HTR-8/SVneo (cell line): ENCODE results near the gene CST3.
"Not testable (repeated sequence)": the region's sequence is repeated elsewhere in the genome, so short reads cannot be mapped to it uniquely, and the experiment has no call there.

Experiments used
- DNase-seq: peaks from one replicate; pipeline ENCODE4 v3.0.0; 2011; ENCODE audit warnings: low spot score, mixed read lengths; ENCODE audit not compliant: insufficient read length
- FAIRE-seq: peaks from 2 replicates; lab custom pipeline; 2011; peaks lifted over from hg19 to GRCh38; lab: Jason Lieb, UNC

The CST3 gene

DNA sequence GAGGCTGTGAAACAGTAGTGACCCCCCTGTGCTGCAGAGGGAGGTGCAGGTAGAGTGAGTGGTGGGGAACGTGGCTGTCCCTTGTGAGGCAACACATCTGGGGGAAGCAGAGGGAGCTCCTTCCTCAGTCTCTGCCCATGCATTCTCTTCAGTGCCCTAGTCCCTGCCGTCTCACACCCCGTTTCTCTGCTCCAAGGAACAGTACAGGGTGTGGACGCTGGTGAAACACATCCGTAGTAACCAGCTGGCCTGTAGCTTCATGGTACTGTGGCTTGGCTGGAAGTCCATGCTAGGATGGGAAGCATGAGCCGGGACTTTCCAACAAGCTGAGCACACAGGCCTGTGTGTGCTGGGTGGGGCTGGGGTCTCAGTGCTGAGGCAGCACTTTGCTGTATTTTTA is 25.4 kb upstream of the CST3 start:
- no peak for DNase-seq
- FAIRE-seq = no peak

DNA sequence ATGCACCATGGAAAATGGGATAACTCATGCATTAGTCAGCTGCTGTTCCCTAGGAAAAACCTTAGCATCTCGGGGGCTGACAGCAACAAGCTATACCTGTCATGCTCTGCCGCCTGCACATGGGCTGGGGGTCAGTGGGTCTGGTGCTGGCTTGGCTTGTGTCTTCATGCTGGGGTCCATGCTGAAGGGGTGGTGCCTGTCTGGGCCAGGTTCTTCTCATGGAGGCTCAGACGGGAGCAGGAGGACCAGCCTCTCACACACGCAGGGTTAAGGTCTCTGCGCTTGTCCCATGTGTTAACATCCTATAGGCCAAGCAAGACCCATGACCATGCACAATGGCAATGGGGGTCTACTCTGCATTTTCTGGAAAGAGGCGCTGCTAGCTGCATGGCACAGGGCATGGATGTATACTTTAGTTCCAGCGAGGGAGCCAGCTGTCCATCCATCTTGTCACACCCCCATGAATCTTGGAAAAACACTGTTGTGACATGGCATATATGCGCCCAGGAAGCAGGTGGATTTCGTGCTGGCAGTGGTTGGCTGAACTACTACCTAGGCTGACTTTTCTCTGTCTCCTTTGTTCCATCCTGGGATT is 24.6 kb upstream of the CST3 start:
- DNase-seq = no peak
- no peak for FAIRE-seq

DNA sequence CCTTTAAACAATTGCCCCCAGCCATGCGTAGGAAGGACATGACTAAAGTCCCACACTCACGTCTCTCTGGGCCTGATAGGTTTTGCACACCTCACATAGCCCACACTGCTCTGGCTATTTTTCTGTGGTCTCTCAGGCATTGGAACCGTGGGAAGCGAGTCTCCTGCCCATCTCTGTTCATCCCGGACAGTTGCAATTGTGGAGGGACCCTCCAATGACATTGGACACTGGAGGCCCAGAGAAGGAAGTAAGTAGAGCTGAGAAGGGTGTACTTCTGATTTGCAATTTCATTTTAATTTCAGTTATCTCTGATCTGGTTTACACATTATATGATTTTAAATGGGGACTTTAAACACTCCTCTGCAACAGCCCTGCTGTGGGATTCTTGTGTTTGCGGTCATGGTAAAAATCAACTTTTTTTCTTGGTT is 23.3 kb upstream of the CST3 start:
- FAIRE-seq (no peak), DNase-seq (no peak)

DNA sequence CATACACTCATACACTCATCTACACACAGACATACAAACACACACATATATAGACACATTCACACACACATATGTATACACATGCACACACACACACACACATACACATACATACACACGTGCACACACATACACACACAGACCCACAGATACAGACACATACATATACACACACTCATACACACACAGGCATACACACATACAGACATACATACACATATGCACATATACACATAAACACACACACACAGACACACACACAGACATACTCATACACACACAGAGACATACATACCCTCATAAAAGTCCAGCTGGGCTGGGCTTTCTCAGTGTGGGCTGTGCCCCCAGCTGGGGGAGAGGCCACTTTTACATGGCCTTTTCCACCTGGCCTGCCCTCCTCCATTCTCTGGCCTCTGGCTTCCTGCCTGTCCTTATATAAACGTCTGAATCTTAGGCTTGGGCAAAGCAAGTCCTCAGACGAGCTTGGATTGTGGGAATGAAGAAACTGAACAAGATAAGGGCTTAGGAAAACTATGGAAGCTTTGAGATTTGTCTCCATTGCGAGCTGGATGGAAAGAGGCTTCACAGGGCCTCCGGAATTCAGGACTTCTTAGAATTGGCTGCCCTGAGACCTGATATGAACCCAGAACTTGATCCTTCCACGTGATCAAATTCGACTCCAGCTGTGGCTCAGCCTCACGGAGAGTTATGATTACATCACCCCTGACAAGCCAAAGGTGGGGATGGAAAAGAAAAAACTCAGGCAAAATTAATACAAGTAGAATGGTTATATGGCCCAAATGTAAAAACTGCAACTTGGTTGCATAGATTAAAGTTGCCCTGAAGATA is 22.5 kb upstream of the CST3 start:
- peak; percentile 83 for FAIRE-seq
- no peak for DNase-seq

DNA sequence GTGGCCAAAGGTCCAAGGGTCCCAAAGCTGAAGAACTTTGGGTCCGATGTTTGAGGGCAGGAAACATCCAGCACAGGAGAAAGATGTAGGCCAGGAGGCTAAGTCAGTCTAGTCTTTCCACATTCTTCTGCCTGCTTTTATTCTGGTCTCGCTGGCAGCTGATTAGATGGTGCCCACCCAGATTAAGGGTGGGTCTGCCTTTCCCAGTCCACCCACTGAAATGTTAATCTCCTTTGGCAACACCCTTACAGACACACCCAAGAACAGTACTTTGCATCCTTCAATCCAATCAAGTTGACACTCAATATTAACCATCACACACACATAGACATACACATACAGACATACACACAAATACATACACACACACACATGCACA is 21.8 kb upstream of the CST3 start:
- DNase-seq, FAIRE-seq: not testable (repeated sequence)

DNA sequence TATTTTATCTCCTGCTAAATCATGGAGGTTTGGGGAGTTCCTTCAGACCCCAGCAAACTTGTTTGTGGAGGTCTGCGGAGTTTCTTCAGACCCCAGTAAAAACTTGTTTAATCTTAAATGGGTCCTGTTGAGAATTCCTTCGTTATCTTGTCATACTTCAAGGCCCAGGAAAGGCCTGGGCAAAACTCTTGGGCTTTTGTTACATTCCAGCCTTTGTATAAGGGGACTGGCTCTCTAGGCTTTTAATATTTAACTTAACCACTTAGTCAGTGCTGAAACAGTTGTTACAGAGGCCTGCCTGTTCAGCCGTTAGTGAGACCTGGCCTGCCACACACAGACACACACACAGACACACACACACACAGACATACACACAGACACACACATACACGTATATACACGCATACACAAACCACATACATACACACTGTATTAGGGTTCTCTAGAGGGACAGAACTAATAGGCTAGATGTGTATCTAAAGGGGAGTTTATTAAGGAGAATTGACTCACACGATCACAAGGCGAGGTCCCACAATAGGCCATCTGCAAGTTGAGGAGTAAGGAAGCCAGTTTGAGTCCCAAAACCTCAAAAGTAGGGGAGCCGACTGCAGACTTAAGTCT is 21.3 kb upstream of the CST3 start:
- no peak for DNase-seq
- peak; percentile 66 for FAIRE-seq

DNA sequence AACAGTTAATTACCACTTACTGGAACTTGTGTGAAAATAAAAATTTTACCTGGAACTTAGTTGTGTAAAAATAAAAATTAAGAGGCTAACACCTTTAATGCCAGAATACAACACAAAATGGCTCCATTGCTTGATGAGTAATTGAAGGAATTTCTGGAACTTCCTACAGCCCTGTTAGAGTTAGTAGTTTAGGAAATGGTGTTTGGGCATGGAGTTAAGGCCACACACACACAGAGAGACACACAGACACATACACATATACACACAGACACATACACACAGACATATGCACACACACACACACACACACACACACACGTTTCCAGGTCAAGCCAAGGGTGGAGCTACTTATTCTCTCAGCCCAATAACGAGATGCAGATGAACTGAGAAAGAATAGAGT is 20.6 kb upstream of the CST3 start:
- no peak for DNase-seq
- no peak for FAIRE-seq

DNA sequence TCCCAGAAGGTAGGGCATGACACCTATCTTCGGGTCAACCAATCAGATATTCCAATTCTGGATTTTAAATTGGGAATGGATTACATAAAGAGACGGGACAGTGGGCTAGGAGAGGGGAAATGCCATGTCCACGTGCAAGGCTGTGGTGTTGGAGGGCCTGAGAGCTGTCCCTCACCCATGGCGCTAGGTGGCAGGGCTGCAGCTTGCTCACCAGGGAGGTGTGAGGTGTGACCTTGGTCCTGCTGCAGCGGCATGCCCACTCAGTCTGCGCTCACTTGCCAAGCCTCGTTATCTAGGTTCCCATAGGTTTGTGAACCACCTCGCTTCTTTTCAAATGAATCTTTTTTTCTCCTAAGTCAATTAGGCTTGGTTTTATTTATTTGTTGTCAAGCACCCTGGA is 19.4 kb upstream of the CST3 start:
- FAIRE-seq = no peak
- no peak for DNase-seq

DNA sequence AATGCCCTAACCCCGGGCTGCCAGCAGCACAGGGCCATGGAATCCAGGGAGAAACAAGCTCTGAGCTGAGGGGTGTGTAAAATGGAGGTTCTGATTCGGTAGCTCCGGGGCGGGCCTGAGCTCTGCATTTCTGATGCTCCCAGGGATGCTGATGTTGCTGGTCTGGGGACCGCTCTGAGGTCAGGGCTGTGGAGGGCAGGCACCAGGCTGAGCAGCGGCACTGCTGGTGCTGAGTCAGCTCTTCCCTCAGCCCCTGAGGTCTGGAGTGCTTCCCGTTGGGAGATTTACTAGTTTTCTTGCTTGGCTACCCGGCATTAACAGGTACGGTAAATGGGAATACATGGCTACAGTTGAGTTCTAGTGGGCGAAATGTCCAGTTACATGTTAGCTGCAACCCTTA is 18.6 kb upstream of the CST3 start:
- FAIRE-seq (no peak), DNase-seq (no peak)

DNA sequence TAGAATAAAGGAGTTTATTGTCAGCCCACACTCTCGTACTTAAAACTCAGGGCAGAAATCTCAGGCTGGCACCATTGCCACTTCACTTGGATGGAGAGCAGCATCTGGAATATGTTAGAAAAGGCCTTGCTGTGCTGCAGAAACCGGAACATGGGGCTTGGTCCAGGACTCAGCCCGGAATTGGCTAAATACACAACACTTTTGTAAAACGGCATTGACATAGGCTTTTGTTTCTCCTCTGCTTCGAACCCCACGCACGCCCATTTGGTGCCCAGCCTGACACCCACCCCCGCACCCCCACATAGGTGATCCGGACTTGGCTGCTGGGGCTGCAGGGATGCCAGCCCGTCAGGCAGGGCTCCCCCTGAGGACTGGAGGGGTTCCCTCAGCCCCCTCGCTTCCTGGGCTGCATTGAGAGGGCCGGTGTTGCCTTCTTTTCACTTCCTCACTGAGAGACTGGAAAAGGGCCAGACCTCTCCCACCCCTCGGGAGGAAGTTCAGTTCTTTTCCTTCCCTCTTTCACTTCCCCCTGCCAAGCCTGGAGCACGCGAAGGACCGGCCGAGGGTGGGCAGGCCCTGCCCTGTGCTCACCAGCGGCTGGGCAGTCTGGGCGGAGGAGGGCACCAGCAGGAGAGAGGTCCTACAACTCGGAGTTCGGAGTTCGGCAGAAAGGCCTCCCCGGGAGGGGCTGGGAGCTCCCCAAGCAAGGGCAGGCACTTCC is 17.9 kb upstream of the CST3 start:
- DNase-seq (no peak), FAIRE-seq (no peak)

DNA sequence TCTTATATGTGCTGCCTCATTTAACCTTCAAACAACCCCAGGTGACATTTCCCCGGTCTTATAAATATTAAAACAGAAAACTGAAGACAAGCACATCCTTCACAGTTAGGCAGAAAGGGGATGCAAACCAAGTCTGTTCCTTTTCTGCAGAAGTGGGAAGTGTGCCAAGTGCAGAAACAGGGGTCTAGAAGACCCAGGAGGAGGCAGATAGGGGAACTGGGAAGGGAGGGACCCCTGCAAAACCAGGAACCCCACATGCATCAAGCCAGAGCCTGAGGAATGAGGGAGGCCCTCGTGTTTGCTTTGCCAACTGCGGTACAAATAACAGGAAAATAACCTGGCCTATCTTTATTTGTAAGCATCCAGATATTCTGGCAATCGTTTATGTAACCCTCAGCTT is 17.0 kb upstream of the CST3 start:
- no peak for FAIRE-seq
- DNase-seq = no peak

DNA sequence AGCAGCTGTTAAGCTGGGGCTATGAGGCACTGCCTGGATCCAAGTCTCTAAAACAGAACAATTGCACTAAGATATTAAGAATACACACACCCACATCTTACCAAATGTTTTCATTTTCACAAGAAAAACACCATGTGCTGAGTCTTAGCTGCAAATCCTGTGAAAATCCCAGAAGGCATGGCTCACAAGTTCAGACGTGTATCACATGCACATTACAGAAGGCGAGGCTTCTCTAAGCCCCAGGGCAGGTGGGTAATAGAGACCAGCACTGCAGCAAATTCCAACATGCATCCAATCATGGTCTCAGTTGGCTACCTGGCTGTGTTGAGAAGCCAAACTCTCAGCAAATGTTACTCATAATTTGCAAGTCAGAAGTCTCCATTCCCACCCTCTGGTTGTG is 16.2 kb upstream of the CST3 start:
- DNase-seq (no peak), FAIRE-seq (no peak)

DNA sequence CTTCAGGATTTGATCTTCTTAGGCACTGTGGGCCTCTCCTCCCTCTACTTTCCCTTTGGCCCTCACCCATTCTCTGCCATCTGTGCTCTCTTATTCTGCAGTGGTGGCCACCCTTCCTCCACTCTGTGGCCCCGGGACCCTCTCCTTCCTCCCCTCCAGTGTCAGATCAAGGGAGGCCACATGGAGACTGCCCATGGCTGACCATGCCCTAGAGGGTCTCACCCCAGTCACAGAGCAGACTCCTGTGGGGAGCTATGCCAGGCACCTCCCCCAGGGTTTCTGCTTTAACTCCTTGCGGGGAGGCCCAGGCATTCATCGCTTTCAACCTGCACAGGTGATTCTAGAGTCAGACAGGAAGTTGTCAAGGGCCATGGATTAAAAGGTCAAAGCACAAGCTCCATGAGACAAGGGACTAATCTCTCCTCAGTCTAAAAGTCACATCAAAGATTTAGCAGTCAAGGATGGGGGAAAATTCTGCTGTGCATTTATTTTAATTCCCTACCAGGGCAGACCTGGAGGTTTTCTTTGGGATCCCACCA is 15.7 kb upstream of the CST3 start:
- DNase-seq = no peak
- FAIRE-seq = no peak

DNA sequence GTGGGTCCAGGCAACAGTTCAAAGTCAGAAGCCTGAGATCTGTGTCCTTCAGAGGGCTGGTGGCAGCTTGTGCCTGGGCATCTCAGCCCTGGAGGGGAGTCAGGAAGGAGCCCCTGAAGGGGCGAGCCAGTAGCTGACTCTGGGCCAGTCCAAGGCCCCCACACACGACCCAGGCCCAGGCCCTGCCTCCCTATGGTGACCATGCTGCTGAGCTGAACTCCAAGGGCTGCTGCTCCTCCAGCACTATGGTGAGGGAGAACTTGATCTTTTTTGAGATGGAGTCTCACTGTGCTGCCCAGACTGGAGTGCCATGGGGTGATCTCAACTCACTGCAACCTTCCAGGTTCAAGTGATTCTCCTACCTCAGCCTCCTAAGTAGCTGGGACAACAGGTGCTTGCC is 15.2 kb upstream of the CST3 start:
- no peak for DNase-seq

DNA sequence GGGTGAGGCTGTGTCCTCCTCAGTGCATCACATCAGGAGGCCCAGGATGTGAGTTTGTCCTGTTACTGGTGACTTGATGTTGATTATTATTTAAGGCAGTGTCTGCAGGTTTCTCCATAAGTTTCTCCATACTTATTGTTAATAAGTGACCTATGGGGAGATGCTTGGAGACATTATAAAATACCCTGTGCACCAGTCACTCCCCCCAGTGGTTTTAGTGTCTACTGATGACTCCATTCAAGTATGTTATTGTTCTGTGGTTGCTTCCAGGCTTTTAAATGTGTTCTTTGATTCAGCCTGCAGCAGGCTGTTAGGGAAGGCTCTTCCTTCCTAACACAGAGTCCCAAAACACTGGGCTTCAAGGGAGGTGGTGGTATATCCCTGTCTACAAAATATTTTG is 14.6 kb upstream of the CST3 start:
- DNase-seq (no peak), FAIRE-seq (no peak)

More for the DNA sequence above, 15.2 kb upstream of the CST3 start:
- no peak for FAIRE-seq

DNA sequence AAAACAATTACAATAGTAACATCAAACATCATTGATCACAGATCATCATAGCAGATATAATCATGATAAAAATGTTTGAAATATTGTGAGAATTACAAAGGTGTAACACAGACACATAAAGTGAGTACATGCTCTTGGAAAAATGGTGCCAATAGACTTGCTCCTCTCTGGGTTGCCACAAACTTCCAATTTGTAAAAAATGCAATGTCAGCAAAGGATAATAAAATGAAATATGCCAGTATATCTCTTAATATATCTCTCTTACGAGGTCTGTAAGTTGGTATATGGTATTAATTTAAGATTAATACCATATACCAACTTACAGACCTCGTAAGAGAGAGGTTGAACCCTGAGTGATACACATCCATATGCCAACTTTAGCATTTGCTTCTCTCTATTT is 13.4 kb upstream of the CST3 start:
- no peak for FAIRE-seq
- DNase-seq = no peak

DNA sequence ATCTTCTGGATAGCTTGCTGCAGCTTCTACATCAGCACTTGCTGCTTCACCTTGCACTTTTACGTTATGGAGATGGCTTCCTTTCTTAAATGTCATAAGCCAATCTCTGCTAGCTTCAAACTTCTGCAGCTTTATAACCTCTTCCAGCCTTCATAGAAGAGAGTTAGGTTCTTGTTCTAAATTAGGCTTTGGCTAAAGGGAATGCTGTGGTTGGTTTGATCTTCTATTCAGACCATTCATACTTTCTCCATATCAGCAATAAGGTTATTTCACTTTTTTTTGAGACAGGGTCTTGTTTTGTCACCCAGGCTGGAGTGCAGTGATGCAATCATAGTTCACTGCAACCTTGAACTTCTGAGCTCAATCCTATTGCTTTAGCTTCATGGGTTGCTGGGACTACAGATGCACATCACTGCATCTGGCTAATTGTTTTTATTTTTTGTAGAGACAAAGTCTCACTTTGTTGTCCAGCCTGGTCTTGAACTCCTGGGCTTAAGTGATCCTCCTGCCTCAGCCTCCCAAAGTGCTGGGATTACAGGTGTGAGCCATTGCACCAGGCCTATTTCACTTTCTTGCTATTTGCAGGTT is 12.2 kb upstream of the CST3 start:
- FAIRE-seq (no peak), DNase-seq (no peak)

DNA sequence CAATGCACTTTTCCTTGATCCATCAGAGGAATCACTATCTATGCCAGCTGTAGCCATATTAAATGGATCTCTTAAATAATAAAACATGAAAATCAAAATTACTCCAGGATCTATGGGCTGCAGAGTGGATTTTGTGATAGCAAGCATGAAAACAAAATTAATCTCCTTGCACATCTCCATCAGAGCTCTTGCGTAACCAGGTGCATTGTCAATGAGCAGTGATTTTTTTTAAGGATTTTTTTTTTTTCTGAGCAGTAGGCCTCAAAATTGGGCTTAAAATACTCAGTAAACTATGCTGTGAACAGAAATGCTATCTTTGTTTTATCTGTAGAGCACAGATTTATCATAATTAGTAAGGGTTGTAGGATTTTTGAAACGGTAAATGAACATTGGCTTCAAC is 11.5 kb upstream of the CST3 start:
- DNase-seq (no peak), FAIRE-seq (no peak)

DNA sequence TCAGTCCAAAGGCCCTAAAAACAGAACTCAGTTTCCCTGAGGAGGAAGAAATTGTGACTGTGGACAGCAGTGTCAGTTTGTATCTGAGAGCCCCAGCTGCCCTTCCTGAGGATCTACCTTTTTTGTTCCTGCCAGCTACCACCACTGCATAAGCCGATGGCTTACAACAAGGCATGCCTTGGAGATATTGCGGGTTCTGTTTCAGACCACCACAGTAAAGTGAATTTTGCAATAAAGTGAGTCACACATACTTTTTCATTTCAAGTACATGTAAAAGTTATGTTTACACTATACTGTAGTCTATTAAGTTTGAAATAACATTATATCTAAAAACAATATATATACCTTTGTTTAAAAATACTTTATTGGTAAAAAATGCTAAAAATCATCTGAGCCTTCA is 9.6 kb upstream of the CST3 start:
- DNase-seq (no peak), FAIRE-seq (no peak)

DNA sequence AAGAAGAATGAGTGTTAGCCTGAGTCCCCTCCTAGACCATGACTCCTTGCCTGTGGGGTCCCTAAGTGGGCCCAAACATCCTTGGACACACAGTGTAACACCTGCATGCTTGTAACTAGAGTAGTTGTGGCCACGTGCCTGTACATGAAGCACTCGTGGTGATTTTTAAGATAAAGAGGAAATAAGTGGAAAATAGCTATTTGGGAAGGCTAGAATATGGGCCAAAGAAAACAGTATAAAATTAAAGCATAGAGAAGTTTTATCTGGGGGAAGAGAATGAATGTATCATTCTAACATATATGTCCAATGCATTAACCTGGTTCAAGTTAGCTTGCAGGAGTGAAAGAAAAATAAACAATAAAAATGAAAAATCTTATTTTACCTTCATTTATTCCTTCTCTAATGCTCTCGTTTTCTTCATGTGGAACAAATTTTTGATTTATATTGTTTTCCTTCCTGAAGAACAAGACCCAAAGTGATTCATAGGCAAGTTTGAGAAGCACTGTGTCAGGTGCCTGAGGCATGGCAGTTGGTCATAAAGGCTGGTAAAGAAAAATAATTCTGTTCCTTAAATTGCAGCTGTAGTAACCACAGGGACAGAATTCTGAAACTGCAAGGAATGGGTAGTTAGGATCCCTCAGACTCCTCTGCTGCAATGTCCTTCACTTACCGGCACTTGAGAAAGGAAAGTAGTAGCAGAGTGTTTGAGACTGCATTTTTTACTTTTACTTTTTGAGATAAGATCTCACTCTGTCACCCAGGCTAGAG is 8.5 kb upstream of the CST3 start:
- FAIRE-seq (no peak), DNase-seq (no peak)
